Embryonic facial prominence (tissue), 1 donor: ENCODE results near the gene NCAPD3.
"Not testable (repeated sequence)": the region's sequence is repeated elsewhere in the genome, so short reads cannot be mapped to it uniquely, and the experiment has no call there.

ENCODE experiments used
- DNase-seq: peaks from one replicate; pipeline ENCODE4 v3.0.0-alpha.2; 2016; ENCODE audit errors: extremely low spot score

Gene NCAPD3

DNA sequence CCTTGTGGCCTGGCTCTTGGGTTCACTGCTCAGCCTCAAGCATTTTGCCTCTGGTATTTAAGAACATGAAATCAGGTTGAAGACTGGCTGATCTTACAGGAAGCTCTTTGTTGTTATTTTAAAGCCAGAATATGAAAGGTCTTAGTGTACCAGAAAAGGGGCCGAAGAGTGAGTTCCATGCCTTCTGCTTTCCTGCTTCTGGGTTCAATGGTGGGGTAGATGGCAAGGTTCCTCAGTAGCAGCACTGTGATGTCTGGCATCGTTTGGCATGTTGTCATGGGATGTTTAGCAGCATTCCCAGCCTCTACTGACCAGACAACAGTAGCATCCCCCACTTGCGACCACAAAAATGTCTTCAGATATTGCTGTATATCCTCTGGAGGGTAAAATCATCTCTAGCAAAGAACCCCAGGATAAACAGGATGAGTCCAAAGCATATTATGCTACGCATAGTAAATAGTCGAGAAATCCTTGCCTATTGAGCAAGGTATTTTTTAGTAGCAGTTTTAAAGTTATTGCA is 3.1 kb upstream of the NCAPD3 start:
- no peak for DNase-seq

DNA sequence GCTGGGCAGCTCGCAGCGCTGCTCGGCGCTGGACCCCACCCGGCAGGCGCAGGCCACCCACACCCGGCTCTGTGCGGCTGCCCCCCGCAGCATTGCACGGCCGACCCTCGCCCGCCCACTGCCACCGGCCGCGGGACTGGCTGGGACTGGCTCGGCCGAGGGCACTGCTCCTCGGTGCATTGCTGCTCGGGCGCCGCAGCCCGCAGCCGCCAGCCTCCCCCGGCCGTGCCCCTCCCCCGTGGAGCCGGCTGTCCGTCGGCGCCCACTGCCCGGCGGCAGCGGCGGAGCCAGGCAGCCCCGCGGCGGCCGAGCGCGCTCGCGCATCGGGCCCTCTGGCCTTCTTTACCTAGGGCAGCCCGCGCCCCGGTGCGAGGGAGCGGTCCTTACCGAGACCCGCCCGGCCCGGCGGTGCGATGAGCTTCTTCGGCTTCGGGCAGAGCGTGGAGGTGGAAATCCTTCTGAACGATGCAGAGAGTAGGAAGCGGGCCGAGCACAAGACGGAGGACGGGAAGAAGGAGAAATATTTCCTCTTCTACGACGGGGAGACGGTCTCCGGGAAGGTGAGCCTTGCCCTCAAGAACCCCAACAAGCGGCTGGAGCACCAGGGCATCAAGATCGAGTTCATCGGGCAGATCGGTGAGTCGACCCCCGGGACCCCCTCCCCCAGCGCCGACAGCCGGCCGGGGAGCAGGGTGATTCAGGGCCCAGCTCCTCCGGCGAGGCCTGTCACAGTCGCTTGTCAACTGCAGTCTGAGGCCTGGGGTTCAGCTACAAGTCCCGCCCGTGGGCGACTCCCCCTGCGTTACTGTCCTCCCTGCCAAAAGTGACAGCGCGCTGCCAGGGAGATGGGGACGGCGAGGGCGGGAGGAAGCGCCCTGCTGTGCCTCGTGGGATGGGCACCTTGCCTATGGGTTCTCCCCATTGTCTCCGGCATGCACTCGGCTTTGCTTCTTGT is 1.2 kb upstream of the NCAPD3 start:
- DNase-seq = no peak

DNA sequence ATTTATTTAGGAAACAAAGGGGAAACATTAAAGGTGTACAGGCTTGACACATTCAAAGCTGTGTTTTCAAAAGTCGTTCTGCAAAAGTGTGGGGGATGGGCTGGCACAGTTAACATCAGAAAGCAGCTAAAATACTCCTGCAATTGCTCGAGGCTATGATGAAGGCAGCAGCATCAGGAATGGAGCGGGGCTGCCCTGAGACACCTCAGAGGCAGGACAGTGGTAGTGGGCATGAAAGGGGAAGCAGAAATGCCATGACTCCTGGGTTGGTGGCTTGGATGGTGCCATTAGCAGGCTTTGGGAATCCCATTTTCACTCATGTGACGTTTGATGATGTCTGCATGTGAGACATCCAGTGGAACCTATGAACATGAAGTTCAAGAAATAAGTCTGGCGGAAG is 646 bp downstream of the NCAPD3 start:
- no peak for DNase-seq

DNA sequence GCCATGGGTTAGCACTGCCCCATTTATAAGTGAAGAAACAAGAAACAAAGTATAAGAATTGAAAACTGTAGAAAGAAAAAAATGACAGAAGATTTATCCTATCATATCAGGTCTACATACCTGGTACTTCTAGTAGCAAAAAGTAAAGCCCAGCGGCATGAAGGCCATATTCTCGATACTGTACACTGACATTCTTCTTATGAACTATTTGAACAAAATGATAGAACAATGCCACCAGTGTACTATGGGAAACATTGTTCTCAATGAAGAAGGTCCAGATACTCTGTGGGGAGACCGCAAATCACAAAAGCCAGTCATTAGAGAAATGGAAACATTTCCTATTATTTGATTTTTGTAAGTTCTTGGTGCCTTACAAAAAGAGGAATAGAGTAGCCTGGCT is 7.0 kb downstream of the NCAPD3 start:
- DNase-seq = no peak

DNA sequence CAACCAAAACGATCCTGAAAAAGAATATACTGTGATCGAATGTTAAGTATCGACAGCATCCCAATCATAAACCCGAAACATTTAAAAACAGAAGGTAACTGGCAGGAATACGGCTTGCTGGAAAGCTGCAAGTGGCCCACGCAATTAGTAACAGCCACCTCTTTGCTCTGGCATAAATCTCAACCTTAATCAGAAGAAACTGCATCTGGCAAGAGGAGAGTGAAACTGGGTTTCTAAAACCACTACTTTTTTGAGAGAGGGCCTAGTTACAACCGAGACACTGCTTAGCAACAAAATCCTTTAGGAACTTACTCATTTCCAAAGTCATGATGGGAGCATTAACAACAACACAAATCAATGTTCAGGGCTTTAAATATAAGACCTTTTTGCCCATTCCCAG is 7.9 kb downstream of the NCAPD3 start:
- DNase-seq = no peak

DNA sequence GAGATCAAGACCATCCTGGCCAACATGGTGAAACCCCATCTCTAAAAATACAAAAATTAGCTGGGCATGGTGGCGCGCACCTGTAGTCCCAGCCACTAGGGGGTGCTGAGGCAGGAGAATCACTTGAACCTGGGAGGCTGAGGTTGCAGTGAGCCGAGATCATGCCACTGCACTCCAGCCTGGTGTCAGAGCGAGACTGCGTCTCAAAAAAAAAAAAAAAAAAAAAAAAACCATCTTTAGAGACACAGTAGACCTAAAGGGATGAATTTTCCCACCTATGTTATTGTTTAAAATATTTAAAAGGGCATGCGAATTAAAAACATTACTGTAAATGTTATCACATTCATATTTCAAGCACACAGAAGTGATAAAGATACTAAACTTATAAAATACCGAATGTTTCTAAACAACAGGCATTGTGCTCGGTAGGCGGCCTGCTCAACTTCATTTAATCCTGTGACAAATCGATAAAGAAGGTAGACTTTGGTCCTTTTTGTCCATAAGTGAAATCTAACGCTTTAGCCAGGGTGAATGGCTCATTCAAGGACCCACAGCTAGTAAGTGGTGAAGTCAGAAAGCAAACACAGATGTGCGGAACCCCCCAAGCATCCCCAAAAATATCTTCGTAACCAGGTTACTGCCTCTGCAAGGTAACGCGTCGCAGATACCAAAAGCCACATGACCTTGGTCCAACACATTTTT is 16.1 kb downstream of the NCAPD3 start:
- no peak for DNase-seq

DNA sequence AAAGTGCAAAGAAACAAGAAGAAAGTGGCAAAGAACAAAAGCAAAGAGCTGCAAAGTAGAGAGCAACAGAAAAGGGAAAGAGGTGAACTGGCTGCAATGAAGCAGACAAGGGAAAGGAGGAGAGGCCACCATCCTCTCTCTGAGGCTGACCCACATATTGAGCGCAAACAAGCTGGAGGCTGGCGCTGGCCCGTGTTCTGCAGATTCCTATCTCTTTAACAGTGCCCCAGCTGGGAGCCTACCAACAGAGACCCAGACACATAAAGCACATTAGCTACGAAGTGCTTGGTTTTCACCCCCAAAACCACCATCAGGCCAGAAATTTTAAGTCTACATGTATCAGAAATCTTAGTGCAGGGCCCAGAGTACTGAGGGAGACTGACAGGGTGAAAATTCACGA is 17.6 kb downstream of the NCAPD3 start:
- DNase-seq = no peak

DNA sequence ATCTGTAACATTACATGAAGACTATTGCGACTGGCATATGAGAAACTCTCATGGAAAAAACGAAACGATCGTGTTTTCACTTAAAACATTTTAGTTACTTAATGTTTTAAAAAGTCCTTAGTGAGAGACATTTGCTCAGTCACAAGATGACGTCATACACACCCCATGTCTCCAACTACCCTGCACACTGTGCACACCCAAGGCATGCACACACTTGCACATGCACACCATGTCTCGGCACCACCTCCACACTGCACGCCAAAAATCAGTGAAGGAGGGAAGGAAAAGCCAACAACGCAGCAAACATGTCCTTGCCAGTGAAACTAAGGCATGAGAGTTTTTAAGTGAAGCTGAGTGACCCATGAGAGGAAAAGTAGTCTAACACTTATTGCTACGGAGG is 18.0 kb downstream of the NCAPD3 start:
- DNase-seq = no peak

DNA sequence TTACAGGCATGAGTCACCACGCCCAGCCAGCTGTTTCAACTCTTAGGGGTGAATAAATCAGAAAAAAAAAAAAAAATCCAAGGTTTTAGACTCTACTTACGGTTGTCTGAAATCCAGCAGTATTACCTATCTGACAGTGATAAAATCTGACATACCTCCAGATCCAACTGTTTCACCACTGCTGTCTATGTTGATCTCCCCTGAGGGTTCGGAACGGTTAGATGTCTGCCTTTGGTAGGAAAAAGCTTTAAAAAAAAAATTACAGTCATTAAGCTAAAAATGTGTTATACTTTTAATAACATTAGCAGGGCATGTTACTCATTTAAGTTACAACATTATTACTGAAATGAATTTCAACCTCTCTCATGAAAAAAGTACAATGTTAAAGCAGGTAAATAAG is 21.1 kb downstream of the NCAPD3 start:
- no peak for DNase-seq

DNA sequence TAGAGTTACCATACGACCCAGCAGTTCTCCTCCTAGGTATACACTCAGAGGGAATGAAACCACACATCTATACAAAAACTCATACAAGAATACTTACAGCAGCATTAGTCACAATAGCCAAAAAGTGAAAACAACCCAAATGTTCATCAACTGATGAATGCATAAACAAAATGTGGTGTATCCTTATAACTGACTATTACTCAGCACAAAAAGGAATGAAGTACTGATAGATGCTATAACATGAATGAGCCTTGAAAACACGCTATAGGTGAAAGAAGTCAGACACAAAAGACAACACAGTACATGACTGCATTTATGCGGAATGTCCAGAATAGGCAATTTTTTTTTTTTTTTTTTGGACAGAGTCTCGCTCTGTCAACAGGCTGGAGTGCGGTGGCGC is 23.1 kb downstream of the NCAPD3 start:
- DNase-seq = no peak

DNA sequence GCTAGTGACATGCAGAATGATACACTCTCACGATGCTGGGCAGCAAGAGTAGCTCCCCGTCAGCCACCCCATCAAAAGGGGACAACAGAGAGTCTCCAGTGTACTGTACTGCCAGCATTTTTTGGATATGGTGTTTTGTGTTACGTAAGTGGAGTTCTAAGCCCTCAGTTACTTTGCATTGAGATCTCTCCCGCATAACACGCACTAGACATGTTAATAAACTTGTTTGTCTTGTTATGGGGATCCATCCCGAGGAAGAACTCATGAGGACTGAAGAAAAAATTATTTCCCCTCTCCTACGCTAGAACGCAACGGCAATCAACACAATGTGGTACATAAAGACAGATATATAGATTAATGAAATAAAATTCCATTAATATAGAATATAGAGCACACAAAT is 24.2 kb downstream of the NCAPD3 start:
- DNase-seq = no peak

DNA sequence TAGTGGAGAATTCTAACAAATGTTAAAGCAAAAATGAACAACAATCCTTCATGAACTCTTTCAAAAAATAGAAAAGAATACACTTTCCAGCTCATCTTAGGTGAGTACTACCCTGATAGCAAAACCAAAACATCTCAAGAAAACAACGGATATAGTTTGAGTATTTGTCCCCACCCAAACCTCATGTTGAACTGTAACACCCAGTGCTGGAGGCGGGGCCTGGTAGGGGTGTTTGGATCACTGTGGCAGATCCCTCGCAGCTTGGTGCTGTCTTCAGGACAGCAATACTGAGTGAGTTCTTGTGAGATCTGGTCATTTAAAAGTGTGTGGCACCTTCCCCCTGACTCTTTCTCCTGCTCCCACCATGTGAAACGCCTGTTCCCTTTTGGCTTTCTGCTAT is 27.0 kb downstream of the NCAPD3 start:
- DNase-seq = no peak

DNA sequence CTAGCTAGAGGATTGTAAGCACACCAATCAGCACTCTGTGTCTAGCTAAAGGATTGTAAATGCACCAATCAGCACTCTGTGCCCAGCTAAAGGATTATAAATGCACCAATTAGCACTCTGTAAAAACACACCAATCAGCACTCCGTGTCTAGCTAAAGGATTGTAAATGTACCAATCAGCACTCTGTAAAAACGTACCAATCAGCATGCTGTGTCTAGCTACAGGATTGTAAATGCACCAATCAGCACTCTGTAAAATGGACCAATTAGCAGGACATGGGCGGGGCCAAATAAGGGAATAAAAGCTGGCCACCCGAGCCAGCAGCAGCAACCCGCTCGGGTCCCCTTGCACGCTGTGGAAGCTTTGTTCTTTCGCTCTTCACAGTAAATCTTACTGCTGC is 35.7 kb downstream of the NCAPD3 start:
- DNase-seq = not testable (repeated sequence)

DNA sequence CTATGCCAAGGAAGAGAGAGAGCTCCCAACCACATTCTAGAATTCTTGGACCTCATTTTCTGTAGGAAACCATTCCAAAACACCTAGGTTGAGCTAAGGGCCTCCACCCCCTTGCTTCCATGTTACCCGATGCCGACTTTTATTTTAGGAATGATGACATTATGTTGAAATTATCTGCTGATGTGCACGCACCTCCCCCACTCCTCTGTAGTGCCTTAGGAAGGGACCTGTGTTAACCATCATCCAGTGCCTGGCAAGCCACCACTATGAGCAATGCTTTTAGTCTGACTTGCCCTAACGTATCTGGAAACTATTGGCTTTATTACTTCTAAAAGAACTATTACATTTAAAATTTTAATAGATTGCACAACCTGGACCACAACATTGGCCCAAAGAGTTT is 42.1 kb downstream of the NCAPD3 start:
- no peak for DNase-seq

DNA sequence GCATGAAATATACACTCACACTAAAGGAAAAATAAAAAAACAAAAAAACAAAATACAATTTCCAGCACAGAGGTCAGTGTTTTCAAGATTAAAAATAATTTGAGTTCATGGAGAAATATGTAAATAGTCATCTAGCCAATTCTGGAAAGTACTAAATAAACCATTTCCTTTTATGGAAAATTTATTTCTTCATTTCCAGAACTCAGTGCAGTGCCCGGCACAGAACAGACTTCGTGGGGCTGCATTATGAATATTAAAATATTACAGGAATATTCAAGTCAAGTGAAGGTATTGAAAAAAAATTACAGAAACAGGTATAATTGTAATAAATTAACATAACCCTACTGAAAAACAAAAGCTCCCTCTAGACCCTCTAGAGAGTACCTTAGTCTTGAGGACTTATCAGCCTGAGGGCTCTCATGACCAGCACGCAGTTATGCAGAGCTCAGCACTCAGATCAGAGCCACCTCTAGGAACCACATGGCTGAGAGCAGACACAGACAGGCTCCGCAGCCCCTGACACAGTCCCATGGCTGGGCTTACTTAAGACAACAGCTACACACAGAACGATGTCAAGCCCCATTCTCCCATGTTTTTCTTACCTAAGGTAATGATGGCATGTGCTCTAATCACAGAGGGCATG is 45.6 kb downstream of the NCAPD3 start:
- no peak for DNase-seq

DNA sequence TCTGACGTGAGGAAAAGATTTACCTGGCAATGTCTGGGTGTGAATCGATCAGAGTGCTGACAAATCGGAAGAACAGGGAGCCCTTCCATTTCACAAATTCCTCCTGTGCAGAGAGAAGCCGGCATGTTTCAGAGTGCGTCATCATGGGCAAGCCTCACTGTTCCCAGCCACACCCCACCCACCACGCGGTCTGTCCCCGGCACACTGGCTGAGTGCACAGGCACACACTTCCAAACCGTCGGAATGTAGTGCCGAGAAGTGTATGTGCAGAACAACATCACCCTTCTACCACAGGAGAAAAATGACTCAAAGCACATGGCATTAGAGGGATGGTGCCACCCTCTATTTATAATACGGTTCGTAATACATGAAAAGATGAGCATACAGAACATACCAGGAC is 47.5 kb downstream of the NCAPD3 start:
- DNase-seq = no peak

DNA sequence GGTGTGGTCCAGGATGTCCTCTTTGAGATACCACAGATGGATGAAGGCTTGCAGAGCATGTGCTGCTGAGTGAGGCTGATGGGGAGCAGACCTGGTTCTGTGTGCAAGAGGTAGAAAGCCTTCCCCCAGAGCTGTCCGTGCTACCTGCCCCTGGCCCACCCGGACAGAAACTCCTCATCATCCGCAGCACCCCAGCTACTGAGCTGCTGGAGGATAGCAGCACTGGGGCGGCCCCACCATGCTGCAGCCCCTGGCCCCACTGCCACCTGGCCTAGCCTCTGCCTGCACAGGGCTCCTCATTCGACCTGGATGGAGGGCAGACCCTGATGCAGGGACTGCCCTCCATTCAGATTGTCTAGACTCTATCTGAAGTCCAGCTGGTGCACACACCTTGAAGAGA is 50.5 kb downstream of the NCAPD3 start:
- no peak for DNase-seq

DNA sequence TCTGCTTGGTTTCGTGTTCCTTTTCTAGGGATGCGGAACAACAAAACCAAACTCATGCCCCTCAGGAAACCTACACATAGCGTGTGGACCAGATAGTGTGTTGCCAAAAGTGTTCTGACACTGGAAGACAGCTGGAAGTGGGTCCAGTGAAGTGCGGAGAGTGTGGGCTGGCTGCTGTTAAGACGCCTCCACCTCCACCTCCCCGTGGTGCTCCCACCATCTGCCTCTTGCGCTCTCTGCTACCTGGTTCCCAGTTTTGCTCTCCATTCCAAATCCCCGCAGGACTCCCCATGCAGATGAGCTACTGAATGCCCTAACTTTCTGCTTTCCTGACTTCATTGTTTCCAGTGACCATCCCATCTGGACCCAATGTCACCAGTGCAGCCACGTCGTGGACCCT is 51.8 kb downstream of the NCAPD3 start:
- no peak for DNase-seq

DNA sequence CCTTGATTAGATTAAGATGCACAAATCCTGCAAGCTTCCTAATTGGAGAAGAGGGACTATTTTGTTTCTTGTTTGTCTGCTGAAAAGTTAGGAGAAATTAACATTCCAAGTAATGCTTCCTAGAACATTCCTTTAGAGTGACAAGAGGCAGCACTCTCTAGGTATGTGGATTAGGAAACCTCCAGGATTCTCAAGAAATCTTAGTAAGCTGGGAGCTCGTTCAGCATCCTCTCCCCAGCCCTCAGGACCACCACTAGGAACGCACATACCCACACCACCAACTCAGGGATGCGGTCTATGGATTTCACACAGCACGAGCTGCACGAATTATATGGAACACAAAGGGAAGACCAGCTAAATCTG is 52.9 kb downstream of the NCAPD3 start:
- DNase-seq = no peak

DNA sequence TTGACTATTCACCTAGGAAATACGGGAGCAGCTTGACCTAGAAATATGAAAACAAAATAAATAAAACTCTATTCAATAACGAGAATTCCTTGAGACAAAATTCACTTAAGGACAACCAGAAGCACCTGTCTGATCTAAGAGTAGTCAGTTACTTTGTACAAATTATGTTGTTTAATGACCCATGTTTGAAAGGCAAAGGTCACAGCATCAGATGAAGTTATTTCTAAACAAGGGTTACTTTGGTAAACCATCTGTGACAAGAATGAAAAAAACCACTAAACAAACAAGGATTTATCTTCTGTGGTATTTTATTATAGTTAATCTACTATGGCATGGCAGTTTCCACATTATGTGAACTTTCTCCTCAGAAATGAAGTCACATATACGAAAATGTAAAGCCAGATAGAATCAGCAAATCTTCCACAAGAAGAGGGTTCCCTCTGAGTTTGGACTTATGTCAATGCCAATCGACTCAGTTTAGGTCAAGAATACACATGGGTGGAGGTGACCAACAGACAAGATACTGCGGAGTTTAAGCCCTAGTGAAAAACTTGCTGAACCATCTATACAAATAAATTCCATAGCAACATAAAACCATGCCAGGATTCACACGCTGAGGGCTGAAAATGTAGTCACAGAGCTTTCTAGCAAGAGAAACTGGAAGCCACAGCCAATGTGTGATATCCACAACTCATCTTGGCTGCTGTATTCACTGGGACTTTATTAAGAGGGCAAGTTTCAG is 53.4 kb downstream of the NCAPD3 start:
- no peak for DNase-seq

DNA sequence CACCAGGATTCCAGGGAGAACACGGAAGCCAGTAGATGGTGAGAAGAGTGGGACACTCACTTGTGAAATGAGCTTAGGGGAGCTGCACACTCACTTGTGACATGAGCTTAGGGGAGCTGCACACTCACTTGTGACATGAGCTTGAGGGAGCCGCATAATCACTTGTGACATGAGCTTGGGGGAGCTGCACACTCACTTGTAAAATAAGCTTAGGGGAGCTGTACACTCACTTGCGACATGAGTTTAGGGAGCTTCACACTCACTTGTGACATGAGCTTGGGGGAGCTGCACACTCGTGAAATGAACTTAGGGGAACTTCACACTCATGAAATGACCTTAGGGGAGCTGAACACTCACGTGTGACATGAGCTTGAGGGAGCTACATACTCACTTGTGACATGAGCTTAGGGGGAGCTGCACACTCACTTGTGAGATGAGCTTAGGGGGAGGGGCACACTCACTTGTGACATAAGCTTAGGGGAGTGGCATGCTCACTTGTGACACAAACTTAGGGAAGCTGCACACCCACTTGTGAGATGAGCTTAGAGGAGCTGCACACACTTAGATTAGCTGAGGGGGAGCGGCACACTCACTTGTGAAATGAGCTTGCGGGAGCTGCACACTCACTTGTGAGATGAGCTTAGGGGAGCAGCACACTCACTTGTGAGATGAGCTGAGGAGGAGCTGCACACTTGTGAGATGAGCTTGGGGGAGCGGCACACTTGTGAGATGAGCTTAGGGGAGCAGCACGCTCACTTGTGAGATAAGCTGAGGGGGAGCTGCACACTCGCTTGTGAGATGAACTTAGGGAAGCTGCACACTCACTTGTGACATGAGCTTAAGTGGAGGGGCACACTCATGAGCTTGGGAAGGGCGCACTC is 59.0 kb downstream of the NCAPD3 start:
- DNase-seq = no peak
